Neural progenitor cell (in vitro differentiated cells): ENCODE measurements around the gene ATP10B. TPM values are rescaled to one million over a fixed set of nuclear protein-coding genes. Genes with fewer than 3 reads are reported as not detected.

ENCODE experiments used
- DNase-seq: peaks from one replicate; pipeline ENCODE4 v3.0.0-alpha.2; 2016; ENCODE audit warnings: low spot score
- H2AFZ ChIP-seq: fragments of 200-600 bp; sonication (generic); replicated peaks from 2 replicates; pipeline ENCODE4 v1.6.1; 2016; ENCODE audit warnings: antibody characterized with exemption
- H3F3A ChIP-seq: fragments of 200-600 bp; sonication (generic); 2 replicates; pipeline ENCODE4 v1.6.1; 2016; ENCODE audit warnings: antibody characterized with exemption, low read depth
- H3K27ac ChIP-seq: fragments of 200-600 bp; sonication (generic); 2 replicates; pipeline ENCODE4 v1.5.1; 2016; ENCODE audit warnings: mild to moderate bottlenecking
- H3K27me3 ChIP-seq: fragments of 200-600 bp; sonication (generic); 2 replicates; pipeline ENCODE4 v1.6.1; 2016; ENCODE audit warnings: mild to moderate bottlenecking, moderate library complexity
- H3K36me3 ChIP-seq: fragments of 200-600 bp; sonication (generic); 2 replicates; pipeline ENCODE4 v1.5.1; 2016
- H3K4me1 ChIP-seq: fragments of 200-600 bp; sonication (generic); 2 replicates; pipeline ENCODE4 v1.6.1; 2016; ENCODE audit warnings: mixed run types
- H3K4me2 ChIP-seq: fragments of 200-600 bp; sonication (generic); 2 replicates; pipeline ENCODE4 v1.6.1; 2016
- H3K4me3 ChIP-seq: fragments of 200-600 bp; sonication (generic); 2 replicates; pipeline ENCODE4 v1.5.1; 2016
- H3K79me2 ChIP-seq: fragments of 200-600 bp; sonication (generic); 2 replicates; pipeline ENCODE4 v1.6.1; 2016; ENCODE audit warnings: low read depth
- H3K9ac ChIP-seq: fragments of 200-600 bp; sonication (generic); 2 replicates; pipeline ENCODE4 v1.6.1; 2016
- H3K9me3 ChIP-seq: fragments of 200-600 bp; sonication (generic); 2 replicates; pipeline ENCODE4 v1.5.1; 2016; ENCODE audit warnings: low read depth
- H4K20me1 ChIP-seq: fragments of 200-600 bp; sonication (generic); 2 replicates; pipeline ENCODE4 v1.6.1; 2016; ENCODE audit warnings: low read depth
- H3K27ac Mint-ChIP-seq: 3 replicates; pipeline ENCODE4 v1.8.0; 2021; ENCODE audit warnings: mixed read lengths
- H3K27me3 Mint-ChIP-seq: 2 replicates; pipeline ENCODE4 v1.8.0; 2022; ENCODE audit warnings: low read depth, mild to moderate bottlenecking, inconsistent platforms, moderate library complexity, mixed read lengths; ENCODE audit not compliant: insufficient read depth
- H3K36me3 Mint-ChIP-seq: 3 replicates; pipeline ENCODE4 v1.8.0; 2021; ENCODE audit warnings: mixed read lengths
- H3K4me1 Mint-ChIP-seq: 3 replicates; pipeline ENCODE4 v1.8.0; 2021; ENCODE audit warnings: mixed read lengths
- H3K4me3 Mint-ChIP-seq: 3 replicates; pipeline ENCODE4 v1.8.0; 2021; ENCODE audit warnings: mild to moderate bottlenecking, moderate library complexity, mixed read lengths
- H3K9me3 Mint-ChIP-seq: 3 replicates; pipeline ENCODE4 v1.8.0; 2020; ENCODE audit warnings: mixed read lengths
- EZH2 ChIP-seq: fragments of 200-600 bp; sonication (generic); IDR thresholded peaks from 2 replicates; pipeline ENCODE4 v1.6.1; 2017; ENCODE audit warnings: antibody characterized with exemption, mild to moderate bottlenecking, moderate library complexity
- EZH2phosphoT487 ChIP-seq: fragments of 200-600 bp; sonication (generic); IDR thresholded peaks from 2 replicates; pipeline ENCODE4 v1.6.1; 2017; ENCODE audit warnings: antibody characterized with exemption
- total RNA-seq: library from RNA; depleted of rRNA; stranded (reverse); fragments of >200 nt; gene quantifications from 2 replicates; pipeline ENCODE4 v1.2.3, GENCODE V29; 2015; ENCODE audit warnings: low replicate concordance
- TF ChIP-seq, protein P1 (sequence below): fragments of 200-600 bp; sonication (generic); IDR thresholded peaks from 2 replicates; pipeline ENCODE4 v1.5.1; 2017; ENCODE audit warnings: antibody characterized with exemption, mild to moderate bottlenecking

Gene ATP10B
- total RNA-seq, 1 donor from 2014 or later: not detected

DNA sequence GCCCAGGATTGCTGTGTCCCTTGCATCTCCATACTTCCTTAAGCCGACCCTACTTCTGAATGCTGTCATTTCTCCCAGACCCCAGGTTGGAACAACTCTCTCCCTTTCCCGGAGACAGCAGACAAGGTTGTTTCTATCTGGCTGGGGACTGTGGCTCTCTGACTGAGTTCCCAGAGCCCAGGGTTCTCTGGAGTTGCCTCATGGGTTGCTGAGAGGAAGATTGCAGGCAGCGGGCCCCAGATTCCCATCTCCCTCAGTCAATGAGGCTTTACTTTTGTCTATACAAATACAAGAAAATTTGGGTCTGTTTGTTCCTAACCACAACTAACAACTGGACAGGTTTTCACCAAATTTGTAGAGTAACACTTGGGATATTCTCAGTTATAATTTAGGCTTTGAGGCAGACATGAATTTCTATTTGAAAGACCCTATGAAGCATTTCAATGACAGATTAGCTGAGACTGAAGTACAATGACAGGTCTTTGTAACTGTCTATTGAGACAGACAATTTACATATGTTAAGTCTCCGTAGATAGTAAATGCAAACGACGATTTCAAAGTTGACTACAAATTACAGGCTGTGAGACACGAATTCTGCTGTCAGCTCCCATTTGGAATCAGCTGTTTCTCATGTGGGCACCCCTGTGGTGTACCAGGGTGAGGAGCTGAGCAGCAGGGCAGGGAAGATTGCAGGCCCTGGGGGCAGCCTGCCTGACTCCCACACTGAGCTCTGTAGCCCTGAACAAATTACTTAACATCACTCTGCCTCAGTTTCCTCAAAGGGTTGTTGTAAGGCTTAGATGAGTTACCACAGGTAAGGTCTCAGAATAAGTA is 107.5 kb downstream of the ATP10B start:
- no peak overlapping the region for H3K4me3 ChIP-seq
- no peaks in the 10 kb centered on the region for H3K79me2 ChIP-seq
- no peaks in the 10 kb centered on the region for H3K36me3 ChIP-seq
- H3K4me2 ChIP-seq: peak overlapping the region; percentile 21
- no peaks in the 10 kb centered on the region for H3K27me3 ChIP-seq
- H3K9ac ChIP-seq: no peak overlapping the region
- peaks cover 7% of the 10 kb centered on the region for H3F3A ChIP-seq
- H3K27ac Mint-ChIP-seq: no peak overlapping the region
- H3K9me3 ChIP-seq: no peaks in the 10 kb centered on the region
- peaks cover 5% of the 10 kb centered on the region for H3K27me3 Mint-ChIP-seq
- H3K9me3 Mint-ChIP-seq: no peaks in the 10 kb centered on the region
- H3K4me3 Mint-ChIP-seq: no peak overlapping the region
- H4K20me1 ChIP-seq: no peaks in the 10 kb centered on the region
- peak overlapping the region; percentile 66 for H2AFZ ChIP-seq
- no peak overlapping the region for H3K27ac ChIP-seq
- DNase-seq: peak; percentile 31
- H3K36me3 Mint-ChIP-seq: no peaks in the 10 kb centered on the region
- H3K4me1 Mint-ChIP-seq: peaks cover 28% of the 10 kb centered on the region
- no peak for TF ChIP-seq EZH2
- no peak for TF ChIP-seq EZH2phosphoT487
- TF ChIP-seq, protein P1, sequence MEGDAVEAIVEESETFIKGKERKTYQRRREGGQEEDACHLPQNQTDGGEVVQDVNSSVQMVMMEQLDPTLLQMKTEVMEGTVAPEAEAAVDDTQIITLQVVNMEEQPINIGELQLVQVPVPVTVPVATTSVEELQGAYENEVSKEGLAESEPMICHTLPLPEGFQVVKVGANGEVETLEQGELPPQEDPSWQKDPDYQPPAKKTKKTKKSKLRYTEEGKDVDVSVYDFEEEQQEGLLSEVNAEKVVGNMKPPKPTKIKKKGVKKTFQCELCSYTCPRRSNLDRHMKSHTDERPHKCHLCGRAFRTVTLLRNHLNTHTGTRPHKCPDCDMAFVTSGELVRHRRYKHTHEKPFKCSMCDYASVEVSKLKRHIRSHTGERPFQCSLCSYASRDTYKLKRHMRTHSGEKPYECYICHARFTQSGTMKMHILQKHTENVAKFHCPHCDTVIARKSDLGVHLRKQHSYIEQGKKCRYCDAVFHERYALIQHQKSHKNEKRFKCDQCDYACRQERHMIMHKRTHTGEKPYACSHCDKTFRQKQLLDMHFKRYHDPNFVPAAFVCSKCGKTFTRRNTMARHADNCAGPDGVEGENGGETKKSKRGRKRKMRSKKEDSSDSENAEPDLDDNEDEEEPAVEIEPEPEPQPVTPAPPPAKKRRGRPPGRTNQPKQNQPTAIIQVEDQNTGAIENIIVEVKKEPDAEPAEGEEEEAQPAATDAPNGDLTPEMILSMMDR: no peak
- peaks cover 21% of the 10 kb centered on the region for H3K4me1 ChIP-seq

DNA sequence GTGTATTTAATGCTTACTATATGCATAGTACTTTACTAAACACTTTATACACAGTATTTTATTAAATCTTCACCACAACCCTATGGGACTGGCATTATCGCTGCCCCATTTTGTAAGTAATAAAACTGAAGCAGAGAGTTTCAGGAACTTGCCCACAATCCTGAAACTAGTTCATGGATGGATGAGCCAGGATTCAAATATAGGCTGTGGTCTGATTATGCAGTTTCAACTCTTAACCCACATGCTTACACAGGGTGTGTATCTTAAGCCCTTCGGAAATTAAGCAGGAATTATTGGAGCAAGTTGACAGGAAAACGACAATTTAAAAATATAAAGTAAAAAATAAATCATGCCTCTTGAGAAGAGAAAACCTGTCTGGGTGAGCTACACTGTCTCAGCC is 109.0 kb downstream of the ATP10B start:
- Mint-ChIP-seq H3K36me3 (no peaks in the 10 kb centered on the region), H3K4me3 (no peak overlapping the region), H3K27me3 (peaks cover 3% of the 10 kb centered on the region), H3K9me3 (no peaks in the 10 kb centered on the region), H3K4me1 (peaks cover 17% of the 10 kb centered on the region), H3K27ac (no peak overlapping the region)
- no peak for DNase-seq
- no peaks in the 10 kb centered on the region for H4K20me1 ChIP-seq
- no peak overlapping the region for H3K4me2 ChIP-seq
- H3K79me2 ChIP-seq: no peaks in the 10 kb centered on the region
- no peak overlapping the region for H3K9ac ChIP-seq
- H3F3A ChIP-seq: peaks cover 7% of the 10 kb centered on the region
- H3K27me3 ChIP-seq: no peaks in the 10 kb centered on the region
- no peak overlapping the region for H3K27ac ChIP-seq
- H3K4me1 ChIP-seq: peaks cover 15% of the 10 kb centered on the region
- H3K36me3 ChIP-seq: no peaks in the 10 kb centered on the region
- no peak overlapping the region for H3K4me3 ChIP-seq
- no peak overlapping the region for H2AFZ ChIP-seq
- TF ChIP-seq, protein P1: no peak
- no peak for TF ChIP-seq EZH2phosphoT487
- TF ChIP-seq EZH2: no peak
- no peaks in the 10 kb centered on the region for H3K9me3 ChIP-seq

DNA sequence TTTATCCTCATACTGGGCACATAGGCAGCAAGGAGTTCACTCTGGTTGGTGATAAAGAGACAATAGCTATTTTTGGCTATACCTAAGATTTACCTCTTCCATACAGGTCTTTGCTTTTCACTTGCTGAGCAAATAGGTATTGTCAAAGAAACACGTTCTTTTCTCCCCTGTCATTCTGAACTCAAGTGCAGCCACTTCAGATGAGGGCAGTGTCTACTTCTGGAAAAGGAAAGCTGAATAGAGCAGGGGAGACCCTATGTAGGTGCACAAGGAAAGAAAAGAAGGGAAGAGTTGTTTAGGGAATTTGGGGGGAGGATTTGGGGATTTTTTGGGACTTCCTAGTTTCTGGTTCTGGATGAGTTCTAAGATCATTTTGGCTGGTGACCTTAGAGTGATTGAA is 109.6 kb downstream of the ATP10B start:
- Histone ChIP-seq H3F3A (peaks cover 7% of the 10 kb centered on the region), H3K4me3 (no peak overlapping the region), H3K79me2 (no peaks in the 10 kb centered on the region), H3K36me3 (no peaks in the 10 kb centered on the region), H3K27me3 (no peaks in the 10 kb centered on the region), H3K9me3 (no peaks in the 10 kb centered on the region), H2AFZ (no peak overlapping the region), H3K9ac (no peak overlapping the region), H3K4me1 (peaks cover 10% of the 10 kb centered on the region), H3K4me2 (no peak overlapping the region), H3K27ac (no peak overlapping the region), H4K20me1 (no peaks in the 10 kb centered on the region)
- no peaks in the 10 kb centered on the region for H3K36me3 Mint-ChIP-seq
- DNase-seq: no peak
- H3K9me3 Mint-ChIP-seq: no peaks in the 10 kb centered on the region
- no peak overlapping the region for H3K4me3 Mint-ChIP-seq
- H3K27ac Mint-ChIP-seq: no peak overlapping the region
- peaks cover 3% of the 10 kb centered on the region for H3K27me3 Mint-ChIP-seq
- peaks cover 12% of the 10 kb centered on the region for H3K4me1 Mint-ChIP-seq
- TF ChIP-seq EZH2phosphoT487 (no peak), EZH2 (no peak)
